EH (cell line): Measurements from ENCODE around the gene KRTAP4-4.
"Not testable (repeated sequence)": the region's sequence is repeated elsewhere in the genome, so short reads cannot be mapped to it uniquely, and the experiment has no call there.

Experiments used
- DNase-seq: peaks from one replicate; pipeline ENCODE4 v3.0.0-alpha.2; 2015; ENCODE audit warnings: low read depth

The KRTAP4-4 gene

DNA sequence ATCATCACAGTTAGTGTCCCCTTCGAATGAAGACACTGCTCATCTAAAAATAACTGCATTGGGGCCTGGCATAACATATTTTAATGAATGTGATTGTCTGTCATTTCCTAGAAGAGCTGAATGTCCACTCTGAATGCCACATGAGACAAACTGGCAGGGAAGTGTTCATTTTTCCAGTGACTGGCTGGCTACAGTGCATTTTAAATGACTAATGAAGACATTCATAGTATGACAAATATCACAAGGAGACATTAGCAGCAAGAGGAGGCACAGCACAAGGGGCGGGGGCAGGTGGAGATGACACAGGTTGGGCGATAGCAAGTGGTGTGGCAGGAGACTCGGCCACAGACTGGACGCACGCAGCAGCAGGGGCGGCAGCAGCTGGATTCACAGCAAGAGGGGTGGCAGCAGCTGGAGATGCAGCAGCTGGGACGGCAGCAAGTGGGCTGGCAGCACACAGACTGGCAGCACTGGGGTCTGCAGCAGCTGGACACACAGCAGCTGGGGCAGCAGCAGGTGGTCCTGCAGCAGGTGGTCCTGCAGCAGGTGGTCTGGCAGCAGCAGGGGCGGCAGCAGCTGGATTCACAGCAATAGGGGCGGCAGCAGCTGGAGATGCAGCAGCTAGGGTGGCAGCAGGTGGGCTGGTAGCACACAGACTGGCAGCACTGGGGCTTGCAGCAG is 11.4 kb downstream of the KRTAP4-4 start:
- DNase-seq, result not testable (repeated sequence)

DNA sequence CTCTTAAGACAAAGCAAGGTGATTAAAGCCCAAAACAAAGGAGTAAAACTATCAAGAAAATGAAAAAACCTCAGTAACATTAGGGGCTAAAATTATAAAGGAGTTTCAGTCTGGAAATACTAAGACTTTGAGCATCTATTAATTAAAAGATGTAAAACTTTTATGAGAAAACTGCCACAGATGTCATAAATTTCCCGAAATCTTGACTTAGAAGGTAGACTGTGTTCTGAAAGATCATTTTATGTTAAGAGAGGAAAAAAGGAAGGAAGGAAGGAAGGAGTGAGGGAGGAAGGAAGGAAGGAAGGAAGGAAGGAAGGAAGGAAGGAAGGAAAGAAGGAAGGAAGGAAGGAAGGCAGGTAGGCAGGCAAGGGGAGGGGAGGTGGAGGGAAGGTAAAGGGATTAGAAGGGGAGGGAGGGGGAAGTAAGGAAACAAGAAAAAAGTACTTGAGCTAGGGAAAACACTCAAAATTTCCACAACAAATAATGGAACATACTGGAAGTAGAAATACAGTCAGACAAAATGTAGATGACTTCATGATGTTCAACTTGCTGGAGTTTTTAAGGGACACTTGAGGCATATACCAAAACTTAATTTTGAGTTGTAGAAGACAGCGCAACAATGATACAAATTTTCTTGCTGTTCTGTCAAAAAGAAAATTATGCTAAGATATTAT is 12.9 kb downstream of the KRTAP4-4 start:
- no peak for DNase-seq

DNA sequence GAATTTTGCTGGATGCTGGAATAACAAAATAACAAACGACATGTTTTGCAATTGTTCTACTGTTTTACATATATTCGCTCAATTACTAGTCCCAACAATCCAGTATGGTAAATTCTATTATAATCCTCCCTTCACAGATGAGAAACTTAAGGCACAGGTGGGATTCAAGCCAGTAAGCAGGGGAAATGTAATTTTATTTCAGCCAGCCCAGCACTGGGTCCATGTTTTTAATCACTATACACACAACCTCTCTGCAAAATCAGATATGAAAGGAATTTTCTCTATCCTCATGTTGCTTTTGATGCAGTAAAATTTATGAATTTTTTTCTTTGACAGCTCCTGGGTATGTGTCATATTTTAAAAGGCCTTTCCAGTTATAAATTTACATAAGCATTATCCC is 15.3 kb downstream of the KRTAP4-4 start:
- no peak for DNase-seq

DNA sequence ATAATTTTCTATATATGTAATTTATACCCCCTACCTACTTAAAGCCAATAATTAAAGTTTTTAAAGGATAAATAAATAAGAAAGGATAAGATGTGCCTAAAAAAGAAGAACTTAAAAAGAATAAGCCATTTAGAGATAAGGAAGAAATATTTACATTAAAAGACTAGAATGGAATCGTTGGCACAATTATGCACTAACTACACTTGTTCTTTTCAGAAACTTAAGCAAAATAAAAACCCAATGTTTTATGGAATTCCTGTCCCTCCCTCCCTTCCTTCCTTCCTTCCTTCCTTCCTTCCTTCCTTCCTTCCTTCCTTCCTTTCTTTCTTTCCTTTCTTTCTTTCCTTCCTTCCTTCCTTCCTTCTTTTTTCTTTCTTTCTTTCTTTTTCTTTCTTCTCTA is 15.7 kb downstream of the KRTAP4-4 start:
- no peak for DNase-seq

DNA sequence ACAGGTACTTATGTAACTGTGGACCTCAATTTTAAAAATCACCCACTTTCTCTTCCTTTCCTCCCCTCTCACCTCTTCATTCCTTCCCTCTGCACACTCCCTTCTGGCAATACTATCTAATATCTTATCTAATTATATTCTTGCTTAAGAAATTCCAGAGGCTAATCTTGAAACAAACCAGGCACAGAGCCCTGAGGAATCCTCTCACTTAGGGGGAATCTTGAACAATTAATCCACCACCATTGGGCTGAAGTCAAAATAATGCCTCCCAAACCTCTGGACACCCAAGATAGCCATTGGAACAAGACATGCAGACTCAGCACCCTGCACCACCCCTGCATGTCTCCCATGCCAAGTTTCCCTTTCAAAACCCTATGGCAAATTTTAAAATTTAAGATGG is 19.2 kb downstream of the KRTAP4-4 start:
- no peak for DNase-seq

DNA sequence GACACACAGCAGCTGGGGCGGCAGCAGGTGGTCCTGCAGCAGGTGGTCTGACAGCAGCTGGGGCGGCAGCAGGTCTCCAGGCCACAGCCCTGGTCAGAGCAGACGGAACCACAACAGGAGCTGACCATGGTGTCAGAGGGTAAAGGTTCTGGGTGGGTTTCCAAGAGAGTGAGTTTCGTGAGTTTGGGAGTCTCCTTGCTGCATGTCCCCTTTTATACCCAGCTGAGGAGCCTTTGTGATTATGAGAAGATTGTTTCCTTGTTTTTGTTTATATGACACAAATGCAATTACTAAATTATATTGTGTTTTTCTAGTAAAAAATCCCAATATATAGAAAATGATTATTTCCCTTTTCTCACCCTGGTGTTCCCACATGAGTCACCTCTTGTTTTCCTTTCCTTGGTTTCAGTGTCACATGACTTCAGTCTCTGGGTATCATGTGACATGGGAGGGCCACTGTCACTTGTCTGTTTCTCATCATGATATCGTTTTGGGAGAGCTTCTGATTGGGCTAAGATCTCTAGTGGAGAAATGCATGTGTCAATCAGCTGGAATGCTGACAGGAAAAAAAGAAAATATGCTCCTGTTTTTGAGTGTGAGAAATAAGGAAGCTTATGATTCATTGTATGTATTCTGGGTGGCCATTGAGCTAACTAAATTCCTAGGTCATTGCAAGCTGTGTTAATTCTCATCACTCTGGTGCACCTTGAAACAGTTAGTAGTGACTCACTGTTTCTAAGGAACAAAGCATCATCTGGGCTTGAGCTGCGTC is 20.0 kb downstream of the KRTAP4-4 start, which contains the start of gene KRTAP4-6:
KRTAP4-6 (minus strand) TSS at position 185 of the 772 bp plus-strand sequence; CDS start at position 128, 57 bp downstream.
- peak; percentile 93 for DNase-seq

- not testable (repeated sequence) for DNase-seq
These were observed 20.7 kb downstream of the KRTAP4-4 start for GRCh38 chr17:41139865-41140264.

- peak; percentile 47 for DNase-seq
These were observed 26.4 kb downstream of the KRTAP4-4 start for GRCh38 chr17:41133880-41134735.

DNA sequence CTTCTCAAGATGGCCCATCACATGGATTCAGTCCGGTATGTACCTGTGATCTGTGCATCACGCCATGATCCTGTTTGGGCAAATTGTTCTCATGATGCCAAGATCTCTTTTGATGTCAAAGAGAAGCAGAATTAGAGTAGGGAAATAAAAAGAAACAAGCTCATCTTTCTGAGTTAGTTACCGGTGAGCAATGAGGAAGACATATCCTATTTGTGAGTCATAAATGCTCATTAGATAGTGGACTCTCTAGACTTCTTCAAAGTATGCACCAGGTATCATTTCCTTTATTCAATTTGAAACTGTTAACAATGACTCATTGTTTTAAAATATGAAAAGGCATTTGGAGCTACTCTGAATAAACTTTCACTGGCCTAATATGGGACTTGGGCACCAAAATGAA is 28.6 kb downstream of the KRTAP4-4 start:
- DNase-seq, result peak; percentile 60

GRCh38 chr17:41127371-41127770 is 33.2 kb downstream of the KRTAP4-4 start:
- no peak for DNase-seq

- DNase-seq, result no peak
These were observed 34.1 kb downstream of the KRTAP4-4 start for GRCh38 chr17:41126412-41126811.

DNA sequence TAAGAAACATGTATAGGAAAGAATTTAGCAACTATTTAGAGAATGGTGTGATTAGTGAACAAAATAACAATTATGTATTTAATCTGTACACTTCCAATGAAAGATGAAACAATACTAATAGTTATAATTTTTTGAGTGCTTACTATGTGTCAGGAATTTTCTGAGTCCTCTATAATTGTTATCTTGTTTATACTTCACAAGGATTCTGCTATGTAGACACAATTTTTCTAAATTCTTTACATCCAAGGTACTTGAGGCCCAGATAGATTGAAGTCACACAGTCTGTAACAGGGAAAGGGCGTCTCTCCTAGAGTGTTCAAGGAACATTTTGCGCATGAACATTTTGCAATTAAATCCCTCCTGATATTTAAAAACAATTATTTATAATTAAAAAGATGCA is 35.5 kb downstream of the KRTAP4-4 start:
- no peak for DNase-seq

DNA sequence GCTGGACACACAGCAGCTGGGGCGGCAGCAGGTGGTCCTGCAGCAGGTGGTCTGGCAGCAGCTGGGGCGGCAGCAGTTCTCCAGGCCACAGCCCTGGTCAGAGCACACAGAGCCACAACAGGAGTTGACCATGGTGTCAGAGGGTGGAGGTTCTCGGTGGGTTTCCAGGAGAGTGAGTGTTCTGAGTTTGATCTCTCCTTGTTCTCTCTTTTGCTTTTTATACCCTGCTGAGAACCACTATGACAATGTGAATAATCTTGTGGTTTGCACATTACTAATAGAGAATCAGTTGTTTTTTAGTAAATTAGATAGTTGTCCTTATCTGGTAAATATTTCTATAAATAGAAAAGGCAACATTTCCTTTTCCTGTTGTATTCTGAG is 36.6 kb downstream of the KRTAP4-4 start, which contains the start of gene KRTAP4-12:
KRTAP4-12 (minus strand) TSS at position 192 of the 381 bp plus-strand sequence; CDS start at position 132, 60 bp downstream.
- peak; percentile 36 for DNase-seq

GRCh38 chr17:41123292-41123990 is 37.1 kb downstream of the KRTAP4-4 start:
- DNase-seq, result not testable (repeated sequence)

DNA sequence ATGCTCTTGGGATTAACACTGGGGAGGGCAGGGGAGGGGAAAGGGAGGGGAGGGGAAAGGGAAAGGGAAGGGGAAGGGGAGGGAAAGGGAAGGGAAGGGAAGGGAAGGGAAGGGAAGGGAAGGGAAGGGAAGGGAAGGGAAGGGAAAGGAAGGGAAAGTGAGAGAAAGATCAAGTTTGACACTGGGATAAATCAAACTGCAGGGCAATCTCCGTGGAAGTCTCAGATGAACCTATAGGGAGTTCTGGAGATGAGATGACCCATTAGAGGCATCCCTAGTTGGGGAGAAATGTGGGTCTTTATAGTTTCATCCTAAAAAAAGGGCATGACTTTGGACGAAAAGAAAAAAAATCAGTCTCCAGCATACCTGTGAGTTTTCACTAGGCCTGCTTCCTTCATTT is 38.8 kb downstream of the KRTAP4-4 start:
- DNase-seq, result no peak

DNA sequence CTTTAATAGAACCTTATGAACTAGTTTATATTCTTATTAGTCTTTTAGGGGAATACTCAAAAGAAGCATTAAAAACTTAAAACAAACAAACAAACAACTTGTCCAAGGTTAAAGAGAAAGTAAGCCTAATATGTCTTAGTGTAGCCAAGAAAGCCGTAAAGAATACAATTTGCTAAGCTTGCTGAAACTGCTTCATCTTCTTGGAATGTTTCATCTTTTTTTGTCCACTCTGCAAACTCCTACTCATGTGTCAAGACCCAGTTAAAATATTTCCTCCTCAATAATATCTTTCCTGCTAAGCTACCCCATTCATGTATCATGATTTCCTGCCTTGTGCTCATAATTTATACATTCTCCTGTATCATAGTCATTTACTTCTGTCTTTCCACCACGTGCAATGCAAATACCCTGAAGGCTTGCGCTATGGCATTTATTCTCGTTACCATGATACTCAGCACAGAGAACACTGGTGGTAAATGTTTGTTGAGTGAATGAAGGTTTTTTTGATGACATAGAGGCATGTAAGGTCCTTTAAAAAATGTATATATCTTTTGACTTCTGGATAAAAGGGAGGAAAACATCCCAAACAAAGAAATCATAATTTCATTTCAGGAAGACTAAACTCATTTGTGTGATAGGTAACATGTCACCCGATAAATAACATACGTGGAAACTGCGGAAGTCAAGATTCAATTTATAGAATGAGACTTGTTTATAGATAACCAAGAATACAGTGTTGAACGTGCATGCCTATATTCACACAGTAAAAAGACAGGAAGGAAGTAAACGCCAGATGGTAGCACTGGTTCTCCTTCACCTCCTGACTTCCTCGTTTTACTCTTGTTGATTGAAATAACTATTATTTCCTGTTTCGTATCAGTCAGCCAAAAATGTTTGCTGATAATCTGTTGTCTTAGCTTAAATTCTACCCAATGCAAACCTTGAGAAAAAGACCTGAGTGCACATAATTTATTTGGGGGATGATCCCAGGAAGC is 40.6 kb downstream of the KRTAP4-4 start:
- DNase-seq, result peak; percentile 70

DNA sequence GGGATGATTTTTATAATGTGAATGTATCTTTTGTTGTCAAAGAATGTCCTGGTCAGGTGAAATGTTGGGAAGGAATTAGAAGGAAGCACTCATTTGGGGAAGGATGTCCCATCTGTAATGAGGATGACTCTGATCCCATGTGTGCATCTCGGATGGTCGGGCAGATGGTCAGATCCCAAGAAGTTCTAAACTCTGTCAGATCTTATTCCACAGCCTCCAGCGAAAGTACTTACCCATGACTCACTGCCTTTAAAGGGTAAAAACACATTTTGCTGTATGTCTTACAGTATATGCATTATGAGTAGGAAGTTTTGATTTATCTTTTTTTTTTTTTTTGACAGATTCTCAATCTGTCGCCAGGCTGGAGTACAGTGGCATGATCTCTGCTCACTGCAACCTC is 41.8 kb downstream of the KRTAP4-4 start:
- DNase-seq, result peak; percentile 81

DNA sequence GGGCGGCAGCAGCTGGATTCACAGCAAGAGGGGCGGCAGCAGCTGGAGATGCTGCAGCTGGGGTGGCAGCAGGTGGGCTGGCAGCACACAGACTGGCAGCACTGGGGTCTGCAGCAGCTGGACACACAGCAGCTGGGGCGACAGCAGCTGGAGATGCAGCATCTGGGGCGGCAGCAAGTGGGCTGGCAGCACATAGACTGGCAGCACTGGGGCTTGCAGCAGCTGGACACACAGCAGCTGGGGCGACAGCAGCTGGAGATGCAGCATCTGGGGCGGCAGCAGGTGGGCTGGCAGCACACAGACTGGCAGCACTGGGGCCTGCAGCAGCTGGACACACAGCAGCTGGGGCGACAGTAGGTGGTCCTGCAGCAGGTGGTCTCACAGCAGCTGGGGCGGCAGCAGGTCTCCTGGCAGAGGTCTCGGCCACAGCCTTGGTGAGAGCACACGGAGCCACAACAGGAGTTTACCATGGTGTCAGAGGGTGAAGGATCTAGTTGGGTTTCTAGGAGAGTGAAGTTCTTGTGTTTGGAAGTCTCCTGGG is 42.6 kb downstream of the KRTAP4-4 start, which contains the start of gene KRTAP4-11:
KRTAP4-11 (minus strand) TSS at position 528 of the 541 bp plus-strand sequence; CDS start at position 470, 58 bp downstream.
- peak; percentile 29 for DNase-seq

DNA sequence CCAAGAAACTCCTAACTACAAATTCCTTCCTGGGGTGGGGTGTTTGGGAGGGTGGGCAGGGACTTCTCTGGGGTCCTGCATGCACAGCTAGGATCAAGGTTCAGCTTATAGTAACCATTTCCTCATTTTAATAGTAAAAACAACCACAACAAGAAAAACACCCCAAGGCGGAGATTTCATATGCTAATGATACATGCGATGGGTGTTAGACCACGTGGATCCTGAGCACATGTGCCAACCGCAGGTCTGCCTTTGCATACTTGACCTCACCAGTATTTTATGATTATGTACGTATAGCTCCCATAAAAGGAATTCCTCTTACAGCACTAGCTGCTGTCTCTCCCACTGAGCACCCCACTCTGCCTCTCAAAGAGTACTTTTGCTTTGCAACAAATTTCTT is 44.3 kb downstream of the KRTAP4-4 start:
- DNase-seq, result peak; percentile 71
